ENCODE data around the gene ZNRF1. TPM values are rescaled to one million over a fixed set of nuclear protein-coding genes. Genes with fewer than 3 reads are reported as not detected.
A peak's percentile ranks its signal among the peaks of the same experiment; 100 is the strongest.

The ZNRF1 gene
- total RNA-seq, 1 donor = 20.7 TPM

- TF ChIP-seq CTCF (IDR thresholded peaks at IDR 0.05; ENCODE audit: insufficient read depth, low read depth, low read length) = no peak
- no peak for DNase-seq (ENCODE audit: low read depth)
- no peak overlapping the region for H3K4me3 ChIP-seq (ENCODE audit: low read depth, low read length)
Measured at GRCh38 chr16:75075688-75076268, 77.0 kb downstream of the ZNRF1 start.

- no peak overlapping the region for H3K4me3 ChIP-seq (ENCODE audit: low read depth, low read length)
- no peak for TF ChIP-seq CTCF (IDR thresholded peaks at IDR 0.05; ENCODE audit: insufficient read depth, low read depth, low read length)
- no peak for DNase-seq (ENCODE audit: low read depth)
Measured at GRCh38 chr16:75078886-75079285, 80.1 kb downstream of the ZNRF1 start.

- DNase-seq (ENCODE audit: low read depth) = peak; percentile 32
- no peak for TF ChIP-seq CTCF (IDR thresholded peaks at IDR 0.05; ENCODE audit: insufficient read depth, low read depth, low read length)
Measured at GRCh38 chr16:75079346-75079926, 80.6 kb downstream of the ZNRF1 start.

GRCh38 chr16:75080205-75081029 lies 81.6 kb downstream of the ZNRF1 start:
- H3K4me3 ChIP-seq (ENCODE audit: low read depth, low read length) = no peak overlapping the region
- TF ChIP-seq CTCF (IDR thresholded peaks at IDR 0.05; ENCODE audit: insufficient read depth, low read depth, low read length) = no peak
- peak; percentile 49 for DNase-seq (ENCODE audit: low read depth)

More at GRCh38 chr16:75079346-75079926, 80.6 kb downstream of the ZNRF1 start:
- no peak overlapping the region for H3K4me3 ChIP-seq (ENCODE audit: low read depth, low read length)

- no peak for DNase-seq (ENCODE audit: low read depth)
- TF ChIP-seq CTCF (IDR thresholded peaks at IDR 0.05; ENCODE audit: insufficient read depth, low read depth, low read length) = no peak
Measured at GRCh38 chr16:75081179-75081859, 82.5 kb downstream of the ZNRF1 start.

GRCh38 chr16:75083813-75084212 lies 85.0 kb downstream of the ZNRF1 start:
- TF ChIP-seq CTCF (IDR thresholded peaks at IDR 0.05; ENCODE audit: insufficient read depth, low read depth, low read length) = no peak
- DNase-seq (ENCODE audit: low read depth) = no peak
- no peak overlapping the region for H3K4me3 ChIP-seq (ENCODE audit: low read depth, low read length)

More at GRCh38 chr16:75081179-75081859, 82.5 kb downstream of the ZNRF1 start:
- H3K4me3 ChIP-seq (ENCODE audit: low read depth, low read length) = no peak overlapping the region
